ENCODE data around the gene DYNC1LI1. TPM values are rescaled to one million over a fixed set of nuclear protein-coding genes. Genes with fewer than 3 reads are reported as not detected.

The DYNC1LI1 gene
- total RNA-seq, 4 donors from 2014 or later: 15.3 to 26.4 (median 19.4) TPM

DNA sequence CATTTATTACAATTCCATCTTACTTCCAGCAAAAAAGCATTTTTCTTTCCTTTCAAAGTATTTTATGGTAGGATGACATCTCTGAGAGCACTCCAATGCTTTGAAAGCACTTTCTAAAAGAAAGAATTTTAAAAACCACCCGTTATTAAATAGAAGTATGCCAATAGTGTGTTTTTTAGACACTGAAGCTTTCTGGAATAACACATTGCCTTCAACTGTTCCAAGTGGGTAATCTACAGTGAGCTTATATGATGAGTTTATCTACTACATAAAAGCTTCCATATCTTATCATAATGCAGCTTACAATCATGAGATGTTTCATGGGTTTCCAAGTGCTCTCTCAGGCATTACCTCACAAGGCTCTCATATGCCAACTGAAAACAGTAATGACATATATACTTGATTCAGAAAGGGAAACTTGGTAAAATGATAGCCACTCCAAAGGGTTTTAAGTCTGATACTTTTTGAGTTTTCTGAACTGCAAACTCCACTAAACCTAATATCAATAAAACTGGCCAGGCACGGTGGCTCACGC, 82.1 kb downstream of the DYNC1LI1 start:
- H3K36me3 ChIP-seq: peaks cover 0 to 16% (median 5%) of the 10 kb centered on the region in 3 donors
- H3K27ac ChIP-seq: no peak overlapping the region
- H3K27me3 ChIP-seq: no peaks in the 10 kb centered on the region
- TF ChIP-seq, protein P1, sequence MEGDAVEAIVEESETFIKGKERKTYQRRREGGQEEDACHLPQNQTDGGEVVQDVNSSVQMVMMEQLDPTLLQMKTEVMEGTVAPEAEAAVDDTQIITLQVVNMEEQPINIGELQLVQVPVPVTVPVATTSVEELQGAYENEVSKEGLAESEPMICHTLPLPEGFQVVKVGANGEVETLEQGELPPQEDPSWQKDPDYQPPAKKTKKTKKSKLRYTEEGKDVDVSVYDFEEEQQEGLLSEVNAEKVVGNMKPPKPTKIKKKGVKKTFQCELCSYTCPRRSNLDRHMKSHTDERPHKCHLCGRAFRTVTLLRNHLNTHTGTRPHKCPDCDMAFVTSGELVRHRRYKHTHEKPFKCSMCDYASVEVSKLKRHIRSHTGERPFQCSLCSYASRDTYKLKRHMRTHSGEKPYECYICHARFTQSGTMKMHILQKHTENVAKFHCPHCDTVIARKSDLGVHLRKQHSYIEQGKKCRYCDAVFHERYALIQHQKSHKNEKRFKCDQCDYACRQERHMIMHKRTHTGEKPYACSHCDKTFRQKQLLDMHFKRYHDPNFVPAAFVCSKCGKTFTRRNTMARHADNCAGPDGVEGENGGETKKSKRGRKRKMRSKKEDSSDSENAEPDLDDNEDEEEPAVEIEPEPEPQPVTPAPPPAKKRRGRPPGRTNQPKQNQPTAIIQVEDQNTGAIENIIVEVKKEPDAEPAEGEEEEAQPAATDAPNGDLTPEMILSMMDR (IDR thresholded peaks at IDR 0.05): no peak
- TF ChIP-seq POLR2A (IDR thresholded peaks at IDR 0.05): no peak
- H3K4me1 ChIP-seq: peaks cover 0 to 6% (median 0%) of the 10 kb centered on the region in 4 donors
- no peaks in the 10 kb centered on the region for H3K9me3 ChIP-seq
- DNase-seq: no peak
- no peak overlapping the region for H3K4me3 ChIP-seq

DNA sequence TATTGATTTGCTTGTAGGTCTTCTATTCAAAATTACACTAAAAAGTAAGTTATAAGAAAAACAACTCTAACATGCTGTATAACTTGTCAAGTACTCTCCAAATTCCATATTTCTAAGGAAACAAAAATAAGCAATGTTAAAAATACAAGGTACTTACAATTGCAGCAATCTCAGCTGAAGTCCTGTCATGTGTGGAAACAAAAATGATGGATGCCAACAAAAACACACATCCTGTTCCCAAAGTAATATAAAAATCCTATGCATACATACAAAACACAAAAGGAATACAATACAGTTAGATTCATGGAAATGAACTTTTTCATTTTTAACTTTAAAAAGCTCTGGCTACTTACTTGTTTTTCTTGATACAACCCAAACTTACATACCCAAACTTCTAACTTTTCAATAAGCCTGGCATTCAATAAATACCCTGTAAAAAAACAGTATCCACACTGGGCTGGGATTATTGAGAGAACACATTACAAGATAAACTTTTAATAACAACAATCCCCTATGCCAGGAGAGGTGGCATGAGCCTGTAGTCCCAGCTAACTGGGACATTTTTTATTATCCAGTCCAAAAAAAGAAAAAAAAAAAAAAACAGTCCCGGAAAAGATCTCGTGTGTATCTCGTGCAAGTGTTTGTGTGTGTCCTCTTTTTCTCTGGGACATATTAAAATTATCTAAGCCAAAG, 82.7 kb downstream of the DYNC1LI1 start:
- H3K27me3 ChIP-seq: no peaks in the 10 kb centered on the region
- peaks cover 0 to 16% (median 5%) of the 10 kb centered on the region in 3 donors for H3K36me3 ChIP-seq
- H3K4me1 ChIP-seq: peaks cover 0 to 6% (median 0%) of the 10 kb centered on the region in 4 donors
- H3K9me3 ChIP-seq: no peaks in the 10 kb centered on the region
- no peak overlapping the region for H3K27ac ChIP-seq
- DNase-seq: no peak
- no peak overlapping the region for H3K4me3 ChIP-seq
- no peak for TF ChIP-seq POLR2A (IDR thresholded peaks at IDR 0.05)
- TF ChIP-seq, protein P1 (IDR thresholded peaks at IDR 0.05): no peak

DNA sequence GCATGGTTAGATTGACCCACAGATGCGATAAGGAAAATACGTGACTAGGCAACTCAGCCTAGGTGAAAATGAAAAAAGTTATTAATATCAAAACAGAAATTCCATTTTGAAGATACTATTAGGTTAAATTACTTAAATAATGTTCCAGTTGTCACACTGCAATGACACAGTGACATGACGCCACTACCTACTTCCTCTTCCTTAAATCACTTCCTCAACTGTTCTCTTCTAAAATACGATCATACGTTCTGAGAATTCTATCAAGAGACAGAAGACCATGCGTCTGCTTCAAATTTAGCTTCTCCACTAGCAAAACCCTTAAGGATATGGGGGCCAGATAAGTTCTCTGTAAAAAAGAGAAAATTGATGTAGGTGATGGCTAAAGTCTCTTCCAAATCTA, 86.2 kb downstream of the DYNC1LI1 start:
- TF ChIP-seq, protein P1 (IDR thresholded peaks at IDR 0.05): no peak
- no peak for TF ChIP-seq POLR2A (IDR thresholded peaks at IDR 0.05)
- Histone ChIP-seq H3K9me3 (no peaks in the 10 kb centered on the region), H3K27ac (peak overlapping the region in 2 of 4 donors; percentile 30 to 58), H3K4me1 (no peaks in the 10 kb centered on the region), H3K36me3 (peaks cover 0 to 16% (median 0%) of the 10 kb centered on the region in 3 donors), H3K4me3 (no peak overlapping the region), H3K27me3 (no peaks in the 10 kb centered on the region)
- DNase-seq: no peak

DNA sequence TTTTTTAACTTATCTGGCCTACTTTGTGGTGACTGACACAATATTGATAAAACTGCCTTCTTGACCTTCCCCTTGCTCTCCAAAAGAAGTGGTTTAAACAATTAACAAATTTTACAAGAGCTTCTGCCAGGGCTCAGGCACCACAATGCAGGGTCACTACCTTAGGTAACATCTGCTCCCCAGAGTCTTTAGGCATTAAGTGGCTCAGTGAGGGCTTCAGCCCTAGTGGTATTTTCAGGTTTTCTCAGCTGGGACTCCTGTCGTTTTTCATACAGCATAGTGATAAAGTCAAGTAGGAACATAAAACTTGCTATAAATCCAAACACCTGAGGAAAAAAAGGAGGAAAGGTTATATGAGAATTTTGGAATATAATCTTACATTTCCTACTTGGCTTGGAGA, 86.9 kb downstream of the DYNC1LI1 start:
- Histone ChIP-seq H3K27ac (peak overlapping the region in 1 of 4 donors; percentile 58), H3K27me3 (no peaks in the 10 kb centered on the region)

DNA sequence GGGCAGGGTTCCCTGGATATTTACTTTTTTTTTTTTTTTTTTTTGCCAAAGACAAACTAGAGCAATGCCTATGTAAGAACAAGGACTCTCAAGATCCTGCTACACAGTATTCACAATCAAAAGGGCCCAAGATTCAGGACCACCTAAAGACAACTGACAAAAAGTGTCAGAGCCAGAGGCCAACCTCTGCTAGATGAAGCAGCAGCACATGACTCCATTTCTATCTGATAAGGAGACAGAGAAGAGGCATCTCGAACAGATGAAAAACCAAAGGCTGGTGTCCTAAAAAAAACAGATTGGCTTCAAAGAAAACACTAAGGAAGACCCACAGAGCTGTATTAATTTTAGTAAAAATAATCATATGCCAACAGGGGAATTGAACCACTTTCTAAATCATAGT, 88.0 kb downstream of the DYNC1LI1 start:
- H3K36me3 ChIP-seq: peaks cover 0 to 16% (median 0%) of the 10 kb centered on the region in 3 donors
- no peak overlapping the region for H3K27ac ChIP-seq

More for the DNA sequence above, 86.9 kb downstream of the DYNC1LI1 start:
- no peaks in the 10 kb centered on the region for H3K4me1 ChIP-seq
- no peak overlapping the region for H3K4me3 ChIP-seq
- DNase-seq: no peak
- no peaks in the 10 kb centered on the region for H3K9me3 ChIP-seq
- TF ChIP-seq, protein P1 (IDR thresholded peaks at IDR 0.05): no peak
- TF ChIP-seq POLR2A (IDR thresholded peaks at IDR 0.05): no peak
- peaks cover 0 to 16% (median 0%) of the 10 kb centered on the region in 3 donors for H3K36me3 ChIP-seq

More for the DNA sequence above, 88.0 kb downstream of the DYNC1LI1 start:
- TF ChIP-seq, protein P1 (IDR thresholded peaks at IDR 0.05): no peak
- no peak for TF ChIP-seq POLR2A (IDR thresholded peaks at IDR 0.05)
- Histone ChIP-seq H3K4me1 (no peaks in the 10 kb centered on the region), H3K4me3 (no peak overlapping the region), H3K27me3 (no peaks in the 10 kb centered on the region), H3K9me3 (no peaks in the 10 kb centered on the region)
- no peak for DNase-seq

Measured in Peyer's patch (tissue), 4 donors.